ENCODE results near the gene LCORL.

The LCORL gene

DNA sequence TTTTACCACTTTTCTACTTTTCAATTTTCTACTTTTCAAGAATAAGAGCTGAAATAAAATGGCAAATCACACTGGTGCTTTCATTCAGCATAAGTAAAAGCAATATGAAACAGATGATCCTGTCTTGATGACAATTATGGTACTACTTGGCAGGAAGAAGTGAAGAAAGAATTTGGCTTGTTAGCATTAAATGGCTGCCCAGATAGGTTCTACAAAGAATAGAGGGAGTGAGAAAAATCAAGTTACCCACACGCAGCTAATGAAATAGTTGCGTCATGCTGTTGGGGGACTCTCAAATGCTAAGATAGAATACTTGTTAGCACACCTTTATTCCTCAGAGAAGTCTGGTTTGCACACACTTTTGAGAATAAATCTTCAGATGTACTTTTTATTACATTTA, 12.5 kb upstream of the LCORL start:
- TF ChIP-seq, protein P1, sequence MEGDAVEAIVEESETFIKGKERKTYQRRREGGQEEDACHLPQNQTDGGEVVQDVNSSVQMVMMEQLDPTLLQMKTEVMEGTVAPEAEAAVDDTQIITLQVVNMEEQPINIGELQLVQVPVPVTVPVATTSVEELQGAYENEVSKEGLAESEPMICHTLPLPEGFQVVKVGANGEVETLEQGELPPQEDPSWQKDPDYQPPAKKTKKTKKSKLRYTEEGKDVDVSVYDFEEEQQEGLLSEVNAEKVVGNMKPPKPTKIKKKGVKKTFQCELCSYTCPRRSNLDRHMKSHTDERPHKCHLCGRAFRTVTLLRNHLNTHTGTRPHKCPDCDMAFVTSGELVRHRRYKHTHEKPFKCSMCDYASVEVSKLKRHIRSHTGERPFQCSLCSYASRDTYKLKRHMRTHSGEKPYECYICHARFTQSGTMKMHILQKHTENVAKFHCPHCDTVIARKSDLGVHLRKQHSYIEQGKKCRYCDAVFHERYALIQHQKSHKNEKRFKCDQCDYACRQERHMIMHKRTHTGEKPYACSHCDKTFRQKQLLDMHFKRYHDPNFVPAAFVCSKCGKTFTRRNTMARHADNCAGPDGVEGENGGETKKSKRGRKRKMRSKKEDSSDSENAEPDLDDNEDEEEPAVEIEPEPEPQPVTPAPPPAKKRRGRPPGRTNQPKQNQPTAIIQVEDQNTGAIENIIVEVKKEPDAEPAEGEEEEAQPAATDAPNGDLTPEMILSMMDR (IDR thresholded peaks at IDR 0.05; ENCODE audit: low read depth, low read length) = no peak
- no peak for DNase-seq (ENCODE audit: extremely low read depth, low read depth)

DNA sequence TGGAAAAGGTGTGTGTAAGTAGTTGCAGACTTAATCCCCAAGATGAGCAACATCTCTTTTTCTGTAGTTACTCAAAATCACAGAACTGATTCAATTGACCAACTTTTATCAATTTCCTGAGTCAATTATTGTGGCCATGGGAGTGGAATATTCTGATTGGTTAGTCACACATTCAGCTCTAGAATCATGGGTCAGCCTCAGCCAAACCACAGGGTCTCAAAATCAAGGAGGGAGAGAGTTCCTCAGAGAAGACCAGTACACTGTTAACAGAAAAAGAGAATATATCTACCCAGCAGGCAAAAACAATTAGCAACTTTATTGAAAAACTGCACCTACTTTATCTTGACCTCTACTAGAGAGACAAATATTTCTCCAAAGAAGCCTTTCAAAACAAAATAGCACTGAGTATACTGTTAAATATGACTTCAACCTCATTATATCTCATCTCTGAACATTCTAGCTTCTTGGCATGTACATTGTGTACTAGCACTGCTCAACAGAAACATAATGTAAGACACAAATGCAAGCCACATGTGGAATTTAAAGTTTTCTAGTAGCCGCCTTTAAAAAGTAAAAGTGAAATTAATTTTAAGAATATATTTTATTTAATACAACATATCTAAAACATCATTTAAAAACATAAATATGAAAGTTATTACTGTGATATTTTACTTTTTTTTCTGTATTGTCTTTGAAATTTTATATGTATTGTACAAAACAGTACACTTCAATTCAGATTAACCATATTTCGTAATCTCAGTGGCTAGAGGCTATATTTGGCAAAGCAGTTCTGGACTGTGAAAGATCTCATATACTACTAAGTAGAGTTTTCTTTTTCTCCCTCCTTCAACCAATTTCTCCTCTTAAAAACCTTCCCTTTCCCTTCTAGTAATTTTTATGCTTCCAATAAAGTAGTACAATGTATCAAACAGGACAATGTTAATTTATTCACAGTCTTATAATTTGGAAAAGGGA, 11.8 kb upstream of the LCORL start:
- DNase-seq (ENCODE audit: extremely low read depth, low read depth) = no peak
- TF ChIP-seq, protein P1 (IDR thresholded peaks at IDR 0.05; ENCODE audit: low read depth, low read length) = no peak

DNA sequence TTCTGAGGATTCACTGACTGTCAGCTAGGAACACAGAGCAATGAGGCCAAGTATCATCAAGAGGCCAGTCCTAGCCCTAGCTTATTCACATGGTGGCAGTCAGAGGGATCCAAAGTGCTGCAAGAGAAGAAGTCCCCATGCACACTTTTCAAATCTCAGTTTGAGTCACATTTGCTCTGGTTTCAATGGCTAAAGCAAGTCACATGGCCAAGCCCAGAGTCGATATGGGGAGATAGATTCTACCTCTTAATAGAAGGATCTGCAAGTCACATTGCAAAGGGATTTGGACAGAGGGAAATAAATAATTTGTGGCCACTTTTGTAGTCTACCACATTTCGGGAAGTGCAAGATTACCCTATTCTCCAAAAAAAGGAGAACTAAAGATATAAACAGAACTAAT, 3.7 kb upstream of the LCORL start:
- no peak for DNase-seq (ENCODE audit: extremely low read depth, low read depth)
- TF ChIP-seq, protein P1 (IDR thresholded peaks at IDR 0.05; ENCODE audit: low read depth, low read length) = no peak

DNA sequence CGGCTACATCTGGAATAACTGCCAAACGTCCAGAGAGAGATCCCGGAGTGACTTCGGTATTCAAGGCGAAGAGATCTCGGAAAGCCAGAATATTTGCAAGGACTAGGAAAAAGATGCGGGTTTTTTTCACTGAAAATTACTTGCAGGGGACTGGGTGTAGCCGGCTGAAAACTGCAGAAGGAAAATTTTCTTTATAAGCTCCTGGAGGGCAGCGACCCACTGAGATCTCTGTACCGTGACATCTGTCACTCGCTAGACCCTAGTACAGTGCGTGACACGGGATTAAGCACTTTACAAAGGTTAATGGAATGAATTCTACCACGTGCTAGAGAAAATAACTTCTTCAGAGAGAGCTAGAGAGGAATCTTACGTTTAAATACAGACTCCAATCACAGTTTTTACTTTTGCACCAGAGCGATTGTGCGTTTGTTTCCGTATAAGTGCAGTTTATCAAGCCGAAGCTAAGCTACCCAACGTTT, 1.1 kb upstream of the LCORL start:
- TF ChIP-seq, protein P1 (IDR thresholded peaks at IDR 0.05; ENCODE audit: low read depth, low read length) = no peak
- DNase-seq (ENCODE audit: extremely low read depth, low read depth) = no peak

DNA sequence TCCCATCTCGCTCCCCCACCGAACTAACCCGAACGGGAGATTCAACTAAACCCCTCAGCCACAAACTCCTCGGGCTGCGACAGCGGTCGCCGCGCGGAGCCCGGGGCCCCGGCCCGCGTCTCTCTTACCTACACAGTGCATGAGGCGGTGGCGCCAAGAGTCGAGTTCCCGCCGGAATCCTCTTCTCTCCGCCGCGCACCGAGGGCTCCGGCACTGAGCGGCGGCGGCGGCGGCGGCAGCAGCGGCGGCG, 160 bp downstream of the LCORL start:
- no peak for DNase-seq (ENCODE audit: extremely low read depth, low read depth)
- TF ChIP-seq, protein P1 (IDR thresholded peaks at IDR 0.05; ENCODE audit: low read depth, low read length) = no peak

DNA sequence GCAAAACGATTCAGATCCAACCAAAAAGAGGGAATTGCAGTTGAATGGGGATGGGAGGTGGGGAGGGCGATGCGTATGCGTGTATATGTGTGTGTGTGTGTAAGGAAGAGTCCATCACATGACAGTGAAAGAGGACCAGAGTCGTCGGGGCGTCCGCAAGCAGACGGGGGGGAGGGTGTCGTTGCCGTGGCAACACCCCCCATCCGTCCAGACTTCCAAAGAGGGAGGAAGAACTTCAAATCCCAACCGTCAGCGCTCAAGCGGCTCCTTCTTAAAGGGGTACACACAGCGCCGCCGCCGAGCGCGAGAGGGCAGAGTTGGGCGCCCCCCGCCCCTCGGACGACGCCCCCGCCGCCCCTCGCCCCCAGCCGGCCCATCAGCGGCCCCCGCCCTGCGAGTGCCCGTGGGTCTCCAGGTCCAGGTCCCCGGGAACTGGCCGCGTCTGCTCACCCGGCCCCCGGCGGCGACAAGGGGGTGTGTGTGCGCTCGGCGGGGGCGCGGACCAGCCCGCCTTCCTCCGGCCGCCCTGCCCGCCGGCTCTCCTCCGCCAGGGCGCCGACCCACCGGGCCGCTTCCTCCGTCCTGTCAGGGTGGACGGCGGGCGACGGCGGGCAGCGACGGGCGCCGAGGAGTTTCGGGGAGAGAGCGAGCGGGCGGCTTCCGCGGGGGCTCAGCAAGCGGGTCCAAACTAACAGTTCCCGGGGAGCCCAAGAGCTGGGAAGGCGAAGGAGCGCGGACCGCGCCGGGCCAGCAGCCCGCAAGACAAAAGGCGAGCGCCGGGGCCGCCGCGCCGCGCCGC, 685 bp downstream of the LCORL start:
- peak; percentile 49 for DNase-seq (ENCODE audit: extremely low read depth, low read depth)
- TF ChIP-seq, protein P1 (IDR thresholded peaks at IDR 0.05; ENCODE audit: low read depth, low read length) = no peak; the same call in 1 of the 2 replicates

DNA sequence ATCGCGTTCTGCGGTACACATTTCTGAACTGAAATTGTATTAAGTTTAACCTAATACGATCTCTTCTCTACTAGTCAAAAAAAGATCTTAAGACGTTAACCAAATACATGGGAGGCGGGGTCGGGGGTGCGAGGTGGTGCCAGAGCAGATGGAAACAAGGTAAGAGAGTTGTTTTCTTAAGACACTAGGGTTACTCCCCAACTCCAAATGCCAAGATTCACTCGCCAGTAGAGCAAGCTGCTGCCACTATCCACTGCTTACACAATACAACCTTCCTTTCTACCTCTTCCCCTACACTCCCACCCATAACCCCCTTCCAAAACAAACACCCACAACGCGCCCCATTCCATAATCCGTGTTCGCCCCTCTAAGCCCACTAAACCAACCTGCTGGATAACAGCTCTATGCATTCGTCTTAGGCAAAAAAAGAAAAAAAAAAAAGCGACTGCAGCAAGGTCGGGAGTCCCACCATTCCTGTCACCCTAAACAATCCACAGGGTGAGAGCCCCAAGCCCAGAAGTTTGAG, 1.3 kb downstream of the LCORL start:
- no peak for DNase-seq (ENCODE audit: extremely low read depth, low read depth)
- TF ChIP-seq, protein P1 (IDR thresholded peaks at IDR 0.05; ENCODE audit: low read depth, low read length) = no peak
